GM18951 (cell line): ENCODE results near the gene PTPRT.

Source experiments
- POLR2A ChIP-seq: IDR thresholded peaks from 4 replicates; pipeline ENCODE4 v1.6.1; 2011; ENCODE audit warnings: mild to moderate bottlenecking; ENCODE audit not compliant: insufficient read length, insufficient read depth; ENCODE audit errors: extremely low read depth
- in situ Hi-C: fragments of 300-500 bp; cut with MboI; formaldehyde crosslinking; loops from one replicate; pipeline ENCODE4 v1.12.0; 2022; ENCODE audit warnings: low sequenced_read_pairs, mixed read lengths, inconsistent platforms; ENCODE audit not compliant: unreplicated experiment

The PTPRT gene

DNA sequence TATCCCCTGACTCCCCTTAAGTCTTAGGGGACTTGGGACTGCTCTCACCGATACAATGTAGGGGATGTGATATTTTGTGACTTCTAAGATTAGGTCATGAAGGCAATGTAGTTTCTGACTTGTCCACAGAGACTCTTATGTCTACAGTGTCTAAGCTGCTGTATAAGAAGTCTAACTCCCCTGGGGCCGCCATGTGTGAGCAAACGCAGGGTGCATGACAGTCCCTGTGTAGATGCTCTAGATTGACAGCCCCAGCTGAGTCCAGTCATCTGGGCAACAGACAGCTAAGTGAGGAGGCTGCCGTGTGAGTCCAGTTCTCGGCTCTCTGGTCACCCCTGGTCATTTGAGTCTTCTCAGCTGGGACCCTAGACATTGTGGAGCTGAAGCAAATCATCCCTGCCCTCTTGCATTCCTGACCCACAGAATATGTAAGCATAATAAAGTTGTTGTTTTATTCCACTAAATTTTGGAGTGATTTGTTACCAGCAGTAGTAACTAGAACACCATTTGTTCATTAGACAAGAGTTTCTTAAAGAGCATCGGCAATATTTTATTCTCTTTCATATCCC is 828.2 kb downstream of the PTPRT start:
- in situ Hi-C loops, result no loop called here
- TF ChIP-seq POLR2A, result no peak

DNA sequence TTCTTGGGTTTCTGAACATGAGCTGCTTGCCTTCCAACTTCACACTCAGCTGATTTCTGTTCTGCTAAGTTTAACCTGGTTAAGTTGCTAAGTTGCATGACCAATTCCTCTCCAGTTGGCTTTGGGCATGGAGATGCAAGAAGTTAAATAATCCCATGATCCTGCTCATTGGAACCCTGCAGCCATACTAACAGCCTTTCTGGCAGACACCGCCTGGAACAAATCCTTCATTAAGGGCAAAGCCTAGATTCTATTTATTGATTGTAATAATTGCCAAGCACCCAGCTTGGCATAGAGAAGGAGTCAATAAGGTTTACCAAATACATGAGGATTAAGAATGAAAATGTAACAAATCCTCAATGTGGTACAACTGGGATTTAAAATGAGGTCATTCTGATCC is 829.1 kb downstream of the PTPRT start:
- in situ Hi-C loops, result no loop called here
- no peak for TF ChIP-seq POLR2A

DNA sequence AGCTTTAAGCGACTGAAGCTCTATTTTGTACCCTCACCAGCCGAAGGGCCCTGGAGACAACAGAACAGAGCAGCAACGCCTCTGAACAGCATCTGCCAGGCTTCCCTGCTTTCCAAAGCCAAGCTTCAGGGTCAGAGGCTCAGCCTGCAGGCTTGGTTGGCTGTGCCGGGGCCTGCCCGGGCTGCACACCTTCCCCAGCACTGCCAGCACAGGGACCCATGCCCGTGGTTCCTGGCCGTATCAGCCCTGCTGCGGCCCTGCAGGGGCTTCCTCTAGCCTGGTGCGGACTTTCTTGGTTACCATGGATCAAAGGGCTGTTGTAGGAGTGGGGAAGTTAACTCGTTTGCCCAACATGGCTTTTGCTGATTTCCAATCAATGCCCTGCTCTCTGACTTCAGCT is 830.1 kb downstream of the PTPRT start:
- in situ Hi-C loops, result no loop called here
- no peak for TF ChIP-seq POLR2A

DNA sequence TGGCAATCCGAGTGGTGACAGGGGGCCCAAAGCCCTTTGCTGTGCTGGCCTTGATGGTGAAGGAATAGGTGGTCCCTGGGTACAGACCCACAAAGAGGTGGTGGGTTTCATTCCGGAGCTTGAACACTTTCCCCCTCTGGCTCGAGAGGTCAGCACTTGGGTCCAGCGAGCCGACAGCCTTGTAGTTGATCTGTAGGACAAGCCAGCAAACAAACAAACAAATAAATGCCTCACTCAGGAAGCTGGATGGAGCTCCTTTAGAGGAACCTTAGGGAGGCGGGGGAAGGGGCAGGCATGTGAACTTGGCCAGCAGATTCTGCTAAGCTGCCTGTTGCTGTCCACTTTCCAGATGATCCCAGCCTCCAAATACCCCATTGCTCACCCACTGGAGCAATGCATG is 837.6 kb downstream of the PTPRT start:
- in situ Hi-C loops, result no loop called here
- TF ChIP-seq POLR2A, result no peak

DNA sequence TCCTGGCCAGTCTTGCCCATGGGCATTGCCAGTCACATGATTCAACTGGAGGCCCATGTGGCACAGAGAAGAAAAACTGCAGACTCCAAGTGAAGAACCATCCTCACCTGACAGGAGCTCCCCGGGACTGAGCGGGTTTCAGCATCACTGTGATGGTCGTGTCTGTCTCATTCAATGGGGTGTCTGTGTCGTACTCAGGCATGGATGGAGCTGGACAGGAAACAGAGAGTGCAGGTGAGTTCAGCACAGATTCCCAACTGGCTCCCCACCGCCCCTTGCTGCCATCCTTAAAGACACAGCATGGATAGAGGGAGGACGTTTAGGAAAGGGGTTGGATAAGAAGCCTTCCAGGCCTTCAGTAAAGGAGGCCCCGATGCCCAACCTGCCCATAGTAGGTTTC is 839.2 kb downstream of the PTPRT start:
- in situ Hi-C loops, result no loop called here
- no peak for TF ChIP-seq POLR2A

DNA sequence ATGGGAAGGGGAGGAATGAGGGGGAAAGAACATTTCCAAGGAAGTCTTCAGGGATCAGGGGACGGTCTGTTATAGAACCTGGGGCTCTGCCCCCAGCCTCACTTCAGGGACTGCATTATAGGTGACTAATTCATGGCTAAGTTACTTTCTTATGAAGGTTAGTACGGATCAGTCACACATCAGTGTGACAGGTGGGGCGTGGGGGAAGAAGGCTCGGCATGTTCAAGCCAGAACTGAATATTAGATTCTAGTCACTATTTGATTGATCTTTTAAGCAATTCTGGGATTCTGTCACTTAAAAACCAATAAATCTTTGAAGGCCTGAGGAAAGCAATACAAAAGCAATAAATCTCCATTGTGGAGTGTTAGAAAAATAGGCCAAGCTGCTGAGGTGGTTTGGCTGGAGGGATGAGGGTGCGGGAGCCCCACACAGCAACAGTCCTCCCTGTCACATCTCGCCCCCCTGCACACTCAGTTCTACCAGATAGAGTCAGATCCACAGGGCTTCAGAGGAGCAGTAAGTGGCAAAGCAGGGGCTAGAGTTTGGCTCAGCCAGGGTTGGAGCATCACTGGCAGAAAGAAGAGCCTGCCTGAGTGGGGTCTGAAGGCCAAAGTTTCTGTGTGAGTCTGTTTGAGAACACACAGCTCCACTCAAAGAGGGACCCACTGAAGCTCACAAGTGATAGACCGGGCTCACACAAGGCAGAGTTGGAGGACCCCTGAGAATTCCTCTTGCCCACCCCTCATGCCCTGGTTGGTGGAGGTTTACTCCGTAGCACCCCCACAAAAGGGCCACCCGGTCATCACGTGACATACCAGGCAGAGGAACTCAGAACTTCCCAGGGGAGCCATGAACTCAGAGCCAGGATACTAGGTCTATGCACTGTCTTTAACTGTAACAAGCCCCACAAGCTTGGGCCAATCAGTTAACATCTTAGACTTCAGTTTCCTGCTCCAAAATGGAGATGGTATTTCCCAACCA is 843.2 kb downstream of the PTPRT start:
- TF ChIP-seq POLR2A, result no peak
- in situ Hi-C loops, result no loop called here

DNA sequence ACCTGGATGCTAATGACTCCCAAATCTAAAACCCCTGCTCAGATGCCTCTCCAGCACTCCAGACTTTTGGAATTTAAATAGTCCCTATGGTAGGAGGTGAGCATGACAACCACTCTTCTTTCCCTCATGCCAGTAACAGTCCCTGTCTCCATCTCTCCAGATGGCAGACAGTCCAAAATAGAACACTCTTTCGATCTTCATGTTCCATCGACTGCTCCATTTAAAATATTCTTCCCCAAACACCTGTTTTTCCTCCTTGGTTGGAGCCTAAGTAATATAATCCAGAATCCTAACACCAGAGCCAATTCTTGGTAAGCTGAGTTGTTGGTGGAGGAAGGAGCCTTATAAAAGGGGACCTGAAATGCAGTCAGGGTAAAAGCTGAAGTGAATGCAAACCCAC is 848.1 kb downstream of the PTPRT start:
- in situ Hi-C loops, result no loop called here
- no peak for TF ChIP-seq POLR2A

DNA sequence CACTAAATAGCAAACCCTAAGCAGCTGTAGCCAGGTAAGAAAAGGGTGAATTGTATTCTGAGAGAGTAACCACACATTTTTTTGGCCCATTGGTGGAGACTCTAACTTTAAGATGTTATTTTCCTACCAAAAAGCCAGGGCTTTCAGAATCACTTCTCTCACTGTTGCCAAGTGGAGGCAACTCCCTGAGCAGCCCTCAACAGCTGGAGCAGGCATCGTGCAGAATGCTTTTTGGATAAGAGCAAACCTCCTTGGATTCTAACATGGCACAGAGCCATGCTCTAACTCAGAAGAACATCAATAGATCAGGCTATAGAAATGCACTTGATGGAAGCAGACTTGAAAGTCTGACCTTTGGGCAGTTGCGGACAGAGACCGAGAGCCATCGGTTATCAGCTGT is 849.3 kb downstream of the PTPRT start:
- TF ChIP-seq POLR2A, result no peak
- in situ Hi-C loops, result no loop called here

DNA sequence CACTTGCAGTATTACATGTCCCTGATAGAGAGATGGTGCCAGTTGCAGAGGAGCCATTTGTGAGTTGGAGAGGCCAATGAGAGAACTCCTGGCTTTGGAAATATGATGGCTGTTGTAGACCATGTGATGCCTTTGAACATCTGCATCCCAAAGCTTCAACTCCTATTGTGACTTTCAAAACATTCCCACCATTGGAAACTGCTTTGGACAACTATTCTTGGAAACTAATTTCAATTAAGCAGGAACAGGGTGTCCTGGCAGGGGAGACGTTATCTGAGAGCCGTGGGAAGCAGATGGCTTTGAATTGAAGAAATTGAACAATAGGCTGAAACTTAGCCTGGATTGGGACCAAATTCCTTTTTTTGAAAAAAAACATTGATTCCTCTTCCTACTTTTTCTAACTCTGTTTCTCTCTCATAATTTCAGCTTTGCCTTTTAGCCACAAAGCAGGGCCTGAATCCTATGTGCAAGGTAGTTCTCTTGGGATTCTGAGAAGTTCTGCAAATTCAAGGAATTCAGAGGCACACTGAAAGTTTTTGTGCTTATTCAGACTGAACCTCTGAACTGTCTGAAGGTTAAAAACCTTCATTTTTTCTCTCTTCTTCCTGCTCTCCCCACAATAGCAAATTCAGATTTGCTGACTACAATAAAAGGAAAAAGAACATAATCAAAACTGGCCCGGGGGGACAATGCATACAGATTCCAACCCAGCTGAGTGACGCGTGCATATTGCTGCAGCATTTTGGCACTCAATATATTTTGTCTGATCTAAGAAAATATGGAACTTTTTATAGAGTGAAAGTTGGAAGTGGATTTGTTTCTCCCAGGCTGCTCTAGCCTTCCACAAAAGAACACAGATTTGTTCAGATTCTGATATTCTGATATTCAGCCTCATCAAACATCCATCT is 851.2 kb downstream of the PTPRT start:
- no peak for TF ChIP-seq POLR2A

DNA sequence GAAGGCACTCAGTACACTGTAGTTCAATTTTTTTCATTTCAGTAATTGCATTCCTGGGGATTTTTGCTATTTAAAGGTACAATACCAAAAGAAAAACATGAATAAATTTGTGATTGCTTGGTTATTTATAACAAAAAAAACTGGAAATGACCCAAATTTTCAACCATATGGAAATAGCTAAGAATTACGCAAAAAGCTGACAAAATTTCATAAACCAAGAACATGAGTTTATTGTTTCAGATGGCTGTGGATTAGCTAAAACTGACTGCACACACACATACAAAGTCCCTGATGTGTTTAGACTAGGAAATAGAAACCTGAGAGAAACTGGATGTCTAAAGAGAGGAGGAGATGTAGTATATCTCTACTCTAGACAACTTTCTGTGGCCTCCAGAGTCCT is 853.1 kb downstream of the PTPRT start:
- no peak for TF ChIP-seq POLR2A
- in situ Hi-C loops, result no loop called here

More for the DNA sequence above, 851.2 kb downstream of the PTPRT start:
- in situ Hi-C loops, result no loop called here

DNA sequence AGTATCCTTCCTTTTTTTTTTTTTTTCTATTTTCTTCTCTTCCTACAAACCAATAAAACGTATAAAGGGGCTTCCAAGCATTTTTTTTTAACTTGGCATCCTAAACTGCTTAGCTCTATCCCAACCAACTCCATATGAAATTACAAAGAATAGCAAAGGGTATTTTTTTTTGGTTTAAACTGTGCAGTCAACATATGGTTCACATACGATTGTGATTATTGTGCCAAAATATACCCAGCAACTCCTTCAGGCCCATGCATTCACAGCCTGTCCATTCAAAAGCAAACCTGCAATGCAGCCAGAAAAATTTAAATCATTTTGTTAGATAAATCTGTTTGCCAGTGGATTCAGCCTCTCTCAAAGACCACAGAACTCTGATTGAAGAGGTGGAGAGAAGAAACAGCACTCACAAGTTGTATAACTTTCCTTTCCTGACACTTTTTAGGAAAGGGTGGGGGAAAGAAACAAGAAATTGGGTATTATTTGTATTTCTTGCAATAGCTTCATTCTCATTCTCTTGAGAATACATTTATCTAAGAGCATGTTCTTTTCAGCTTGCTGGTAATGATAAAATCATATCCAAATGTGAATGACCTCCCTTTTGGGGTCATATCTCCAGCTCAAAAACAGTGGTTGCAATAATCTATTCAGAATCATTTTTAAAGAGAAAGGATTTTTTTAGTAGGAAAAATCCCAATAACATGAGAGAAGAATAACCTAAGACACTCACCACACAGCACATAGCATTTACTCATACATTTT is 870.3 kb downstream of the PTPRT start:
- in situ Hi-C loops, result no loop called here
- no peak for TF ChIP-seq POLR2A

DNA sequence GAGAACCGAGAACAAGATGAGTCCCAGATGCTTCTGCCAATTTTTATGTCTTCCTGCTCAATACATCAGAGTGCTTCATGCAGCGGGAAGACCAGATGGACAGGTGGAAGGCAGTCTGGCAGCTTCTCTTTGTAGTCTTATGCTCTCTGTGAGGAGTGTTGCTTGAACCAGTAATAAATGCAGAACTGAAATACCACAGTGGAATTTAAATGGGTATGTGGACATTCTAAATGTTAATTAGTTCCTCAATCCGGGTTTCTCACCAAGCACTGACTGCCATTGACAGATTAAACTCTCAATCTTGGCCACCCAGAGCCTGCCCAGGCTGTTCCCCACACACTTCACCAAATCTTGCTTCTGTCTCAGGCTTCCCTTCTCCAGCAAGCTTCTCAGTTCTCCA is 876.0 kb downstream of the PTPRT start:
- no peak for TF ChIP-seq POLR2A
- in situ Hi-C loops, result no loop called here

DNA sequence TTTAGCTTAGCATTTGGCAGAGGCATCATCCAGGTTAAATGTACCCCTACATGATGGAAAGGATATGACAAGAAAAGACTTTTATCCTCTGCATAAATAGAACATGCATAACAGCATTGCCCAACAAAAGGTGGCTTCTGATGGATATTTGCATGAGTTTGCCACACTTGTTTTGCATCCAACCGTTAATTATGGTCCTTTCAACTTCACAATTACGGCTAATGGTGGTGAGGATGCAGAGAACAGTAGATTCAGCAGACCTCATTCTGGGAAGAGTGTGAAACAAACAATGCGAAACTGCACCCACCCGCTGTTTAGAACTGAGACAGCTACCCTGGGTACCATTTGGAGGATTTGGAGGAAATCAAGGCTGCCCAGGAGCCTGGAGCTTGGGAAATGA is 880.7 kb downstream of the PTPRT start:
- TF ChIP-seq POLR2A, result no peak
- in situ Hi-C loops, result no loop called here

DNA sequence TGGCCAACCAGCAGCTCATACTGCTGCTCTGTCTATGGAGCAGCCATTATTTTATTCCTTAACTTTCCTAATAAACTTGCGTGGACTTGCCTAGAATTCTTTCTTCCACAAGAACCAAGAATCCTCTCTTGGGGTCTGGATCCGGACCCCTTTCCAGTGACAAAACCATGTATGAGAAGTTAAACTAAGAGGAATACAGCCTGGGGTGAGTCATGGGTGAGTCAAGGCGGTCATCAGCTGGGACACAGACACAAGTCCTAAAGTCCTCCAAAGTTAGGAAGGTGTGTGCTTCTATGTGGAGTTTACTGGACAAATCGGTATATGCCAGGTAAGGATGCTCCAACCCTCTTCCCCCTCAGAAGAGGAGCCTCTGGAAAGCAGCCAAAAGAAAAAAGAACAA is 881.5 kb downstream of the PTPRT start:
- no peak for TF ChIP-seq POLR2A
- in situ Hi-C loops, result no loop called here
